Activated naive CD4-positive, alpha-beta T cell treated with Interleukin-2 at 50 U/mL for 16 hours (primary cell): Measurements from ENCODE around the gene CD79B.

ENCODE experiments used
- DNase-seq: peaks from one replicate; pipeline ENCODE4 v3.0.0-alpha.2; 2020

Gene CD79B

DNA sequence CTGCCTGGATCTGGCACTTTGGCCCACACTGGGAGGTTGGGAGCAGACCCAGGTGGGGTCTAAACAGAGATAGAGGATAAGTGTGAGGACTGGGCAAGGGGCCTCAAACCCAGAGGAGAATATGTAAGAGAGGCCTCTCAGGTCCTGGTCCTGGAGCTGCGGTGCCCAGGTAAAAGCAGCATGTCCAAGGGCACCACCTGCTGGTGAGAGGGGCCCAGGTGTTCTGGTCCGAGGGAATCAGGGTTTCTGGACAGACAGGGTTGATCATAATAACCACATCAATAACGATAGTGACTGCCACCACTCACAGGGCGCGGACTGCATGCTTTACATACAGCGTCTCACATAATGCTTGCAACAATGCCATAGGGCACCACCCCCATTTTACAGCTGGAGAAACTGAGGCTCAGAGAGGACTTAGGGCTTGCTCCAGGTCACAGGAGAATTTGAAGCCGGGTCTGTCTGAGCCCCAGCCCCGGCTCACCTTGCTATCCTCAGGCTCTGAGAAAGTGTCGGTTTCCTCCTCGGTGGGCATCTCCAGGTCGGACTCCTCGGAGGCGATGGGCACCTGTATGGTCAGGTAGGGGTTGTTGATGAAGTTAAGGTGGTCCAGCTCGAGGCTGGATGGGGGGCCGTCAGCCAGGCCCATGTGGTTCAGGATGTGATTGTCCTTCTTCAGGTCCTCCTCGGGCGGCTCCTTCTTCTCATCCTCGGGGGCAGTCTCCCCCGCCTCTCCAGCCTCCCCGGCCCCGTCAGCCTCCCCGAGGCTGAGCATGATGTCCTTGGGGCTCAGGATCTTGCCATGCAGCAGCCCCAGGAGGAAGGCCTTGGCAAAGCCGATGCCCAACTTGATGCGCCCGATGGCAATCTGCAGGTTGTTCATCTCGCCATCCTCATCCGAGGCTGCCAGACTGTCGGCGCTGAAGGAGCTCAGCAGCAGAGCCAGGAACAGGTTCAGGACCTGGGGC lies 19.1 kb upstream of the CD79B start:
- DNase-seq = peak; percentile 28

- DNase-seq = no peak
These were observed 17.6 kb upstream of the CD79B start for GRCh38 chr17:63949576-63950250.

- no peak for DNase-seq
These were observed 16.4 kb upstream of the CD79B start for GRCh38 chr17:63948521-63948920.

DNA sequence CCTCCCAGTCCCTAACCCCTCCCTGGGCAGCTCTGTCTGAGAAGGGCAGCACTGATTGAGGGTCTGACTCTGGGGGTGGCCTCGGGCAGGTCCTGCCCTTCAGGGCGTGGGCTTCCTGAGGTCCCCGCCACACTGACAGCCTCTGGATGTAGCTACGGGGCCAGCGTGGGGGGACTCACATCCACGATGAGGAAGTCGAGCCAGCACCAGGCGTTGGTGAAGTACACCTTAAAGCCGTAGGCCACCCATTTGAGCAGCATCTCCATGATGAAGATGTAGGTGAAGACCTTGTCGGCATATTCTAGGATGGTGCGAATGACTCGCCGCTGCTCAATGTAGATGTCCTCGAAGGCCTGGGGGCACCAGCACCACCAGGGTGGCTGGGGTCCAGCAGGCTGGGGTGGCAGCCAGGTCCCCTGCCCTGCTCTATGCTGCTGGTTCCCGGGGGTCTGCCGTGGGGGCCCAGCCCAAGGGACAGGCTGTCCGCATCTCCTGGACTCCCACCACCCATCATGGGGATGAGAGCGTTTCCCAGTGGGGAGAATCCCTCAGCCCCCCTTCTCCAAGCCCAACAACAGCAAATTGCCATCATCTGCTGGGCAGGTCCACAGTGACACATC lies 15.7 kb upstream of the CD79B start:
- no peak for DNase-seq

GRCh38 chr17:63946440-63947363 lies 14.6 kb upstream of the CD79B start:
- DNase-seq = peak; percentile 66

DNA sequence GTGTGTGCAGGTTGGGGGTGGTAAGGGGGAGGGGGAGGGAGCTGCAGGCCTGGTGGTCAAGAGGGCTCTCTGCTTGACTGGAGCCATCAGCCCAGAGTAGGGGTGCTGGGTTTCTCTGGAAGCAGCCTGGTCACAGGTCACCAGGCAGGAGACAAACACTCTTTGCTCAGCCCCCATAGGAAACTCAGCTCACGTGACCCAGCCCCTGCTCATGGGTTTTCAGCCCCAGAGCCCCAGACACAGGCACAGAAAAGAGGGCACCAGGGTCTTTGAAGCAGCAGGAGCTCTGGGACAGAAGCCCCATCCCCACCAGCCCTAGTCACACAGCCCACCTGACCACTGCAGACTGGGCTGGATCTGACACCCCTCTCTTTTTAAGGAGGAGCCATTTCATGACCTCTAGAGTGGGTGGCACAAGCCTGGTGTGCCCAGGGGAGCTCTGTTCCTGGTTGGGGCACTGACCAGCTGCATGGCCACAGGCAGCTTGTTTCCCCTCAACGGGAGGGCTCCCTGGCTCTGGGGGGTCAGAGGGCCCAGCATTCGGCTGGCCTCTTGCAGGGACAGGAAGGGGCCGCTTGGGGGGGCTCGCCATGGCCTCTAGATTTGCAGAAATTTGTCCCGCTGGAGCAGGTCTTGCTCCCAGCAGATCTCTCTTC lies 13.8 kb upstream of the CD79B start:
- DNase-seq = no peak

DNA sequence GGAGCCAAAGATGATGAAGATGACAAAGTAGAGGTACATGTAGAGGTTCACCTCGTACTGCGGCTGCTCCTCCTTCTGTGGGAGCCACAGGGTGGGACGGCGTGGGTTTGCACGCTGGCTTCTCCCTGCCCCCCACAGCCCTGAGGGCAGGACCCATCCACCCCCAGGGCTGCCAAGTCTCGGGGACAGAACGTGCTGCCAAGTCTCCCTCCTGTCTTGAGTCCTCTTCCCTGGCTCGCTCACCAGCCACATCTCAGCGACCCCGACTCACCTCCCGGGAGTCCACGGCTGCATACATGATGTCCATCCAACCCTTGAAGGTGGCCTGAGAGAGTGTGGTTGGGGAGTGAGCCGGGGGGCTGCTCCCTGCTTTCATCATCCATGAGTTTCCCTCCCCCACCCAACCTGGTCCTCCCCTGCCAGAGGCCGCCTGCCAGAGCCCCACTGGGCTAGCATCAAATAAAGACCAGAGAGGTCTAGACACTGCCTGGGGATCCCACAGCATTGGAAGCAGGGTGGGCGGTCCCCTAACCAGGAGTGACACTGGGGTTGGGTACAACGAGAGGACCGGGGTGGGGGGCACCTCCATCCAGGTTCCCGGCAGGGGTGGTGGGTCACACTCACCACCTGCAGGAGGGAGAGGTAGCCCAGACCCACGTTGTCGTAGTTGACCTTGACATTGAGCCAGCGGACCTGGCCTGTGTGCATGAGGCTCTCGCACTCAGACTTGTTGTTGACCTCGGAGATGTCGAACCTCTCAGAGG lies 12.8 kb upstream of the CD79B start:
- DNase-seq = no peak

DNA sequence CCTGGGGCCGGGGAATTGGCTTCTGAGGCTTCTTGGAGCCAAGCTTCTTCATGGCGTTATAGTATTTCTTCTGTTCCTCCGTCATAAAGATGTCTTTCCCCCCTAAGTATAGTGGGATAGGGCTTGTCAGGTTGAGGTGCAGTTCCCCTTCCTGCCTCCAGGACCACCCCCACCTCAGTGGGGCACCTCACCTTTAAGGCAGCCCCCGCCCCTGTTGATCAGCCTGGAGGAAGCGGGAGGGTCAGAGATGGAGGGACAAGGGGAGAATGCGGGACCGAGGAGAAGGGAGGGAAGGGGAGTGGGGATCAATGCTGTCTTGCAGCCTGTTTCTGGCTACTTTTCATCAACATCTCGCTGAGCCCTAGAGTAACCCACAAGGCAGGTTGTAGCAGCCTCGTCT lies 11.6 kb upstream of the CD79B start:
- no peak for DNase-seq

DNA sequence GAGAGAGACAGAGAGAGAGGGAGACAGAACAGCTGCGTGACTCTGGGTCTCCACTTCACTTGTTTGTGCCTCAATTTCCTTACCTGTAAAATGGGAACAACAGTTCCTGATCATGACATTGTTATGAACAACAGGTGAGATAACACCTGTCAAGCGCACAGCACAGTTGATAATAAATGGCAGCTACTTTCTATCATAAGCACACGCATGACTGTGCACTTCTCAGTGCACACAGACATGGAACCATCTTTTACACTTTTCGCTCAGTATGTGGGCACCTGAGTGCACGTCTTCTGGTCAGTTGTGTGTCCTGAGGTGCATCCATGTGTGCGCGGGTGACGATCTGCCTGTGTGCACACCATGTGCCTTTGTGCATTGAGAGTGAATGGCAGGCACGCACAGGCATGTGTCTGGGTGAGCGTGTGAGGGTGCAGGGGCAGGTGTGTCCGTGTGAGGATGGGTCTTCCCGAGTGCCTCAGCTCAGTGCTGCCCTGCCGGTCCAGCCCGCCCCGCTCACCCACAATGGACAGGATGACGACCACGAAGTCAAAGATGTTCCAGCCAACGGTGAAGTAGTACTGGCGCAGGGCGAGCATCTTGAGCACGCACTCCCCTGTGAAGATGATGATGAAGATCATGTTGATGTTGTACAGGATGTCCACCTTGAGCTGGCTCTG lies 10.3 kb upstream of the CD79B start:
- no peak for DNase-seq

DNA sequence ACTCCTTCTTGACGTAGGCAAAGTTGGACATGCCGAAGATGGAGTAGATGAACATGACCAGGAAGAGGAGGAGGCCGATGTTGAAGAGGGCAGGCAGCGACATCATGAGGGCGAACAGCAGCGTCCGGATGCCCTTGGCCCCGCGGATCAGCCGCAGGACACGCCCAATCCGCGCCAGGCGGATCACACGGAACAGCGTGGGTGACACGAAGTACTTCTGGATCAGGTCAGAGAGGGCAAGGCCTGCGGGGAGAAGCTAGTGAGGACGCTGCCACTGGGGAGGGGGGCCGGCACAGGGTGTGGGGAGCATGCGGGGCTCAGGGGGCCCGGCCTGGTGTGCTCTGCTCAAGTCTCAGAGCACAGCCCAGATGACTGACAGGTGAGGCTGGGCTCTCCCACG lies 9.6 kb upstream of the CD79B start:
- DNase-seq = no peak

GRCh38 chr17:63941162-63941561 lies 9.0 kb upstream of the CD79B start:
- no peak for DNase-seq

DNA sequence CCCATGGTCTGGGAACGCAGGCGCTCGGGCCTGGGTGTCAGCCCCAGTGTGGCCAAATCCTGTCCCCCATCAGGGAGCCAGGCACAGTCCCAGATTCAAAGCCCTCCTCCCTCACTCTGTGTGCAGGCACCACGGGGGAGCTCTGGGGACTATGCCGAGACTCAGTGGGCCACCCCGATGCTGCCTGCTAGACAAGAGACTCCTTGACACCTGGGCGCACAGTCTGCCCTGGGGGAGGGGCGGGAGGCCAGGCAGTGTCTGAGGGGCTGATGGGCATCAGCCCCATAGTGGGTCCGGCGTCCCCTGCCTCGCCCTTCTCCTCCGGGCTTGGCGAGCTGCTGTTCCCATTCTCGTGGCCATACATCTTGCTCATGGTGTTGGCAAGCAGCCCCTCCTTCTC lies 8.5 kb upstream of the CD79B start:
- no peak for DNase-seq

DNA sequence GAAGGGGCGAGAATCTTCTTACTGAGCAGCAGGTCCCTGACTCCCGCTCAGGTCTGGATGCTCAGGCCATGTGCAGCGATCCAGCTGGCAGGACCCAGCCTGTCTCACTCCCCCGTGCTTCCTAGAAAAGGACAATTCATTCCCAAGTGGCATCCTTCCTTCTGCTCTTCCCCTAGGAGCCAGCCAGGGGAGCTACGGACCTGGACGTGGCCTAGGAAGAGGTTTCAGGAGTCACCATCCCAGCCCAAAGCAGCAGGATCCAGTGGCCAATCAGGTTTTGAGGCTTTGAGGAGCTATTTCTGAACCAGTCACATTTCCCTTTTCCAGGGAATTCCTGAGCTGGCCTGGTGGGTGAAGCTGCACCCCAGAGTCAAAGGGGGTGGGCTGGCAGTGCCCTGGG lies 7.8 kb upstream of the CD79B start:
- no peak for DNase-seq

- no peak for DNase-seq
These were observed 7.3 kb upstream of the CD79B start for GRCh38 chr17:63939401-63939800.

DNA sequence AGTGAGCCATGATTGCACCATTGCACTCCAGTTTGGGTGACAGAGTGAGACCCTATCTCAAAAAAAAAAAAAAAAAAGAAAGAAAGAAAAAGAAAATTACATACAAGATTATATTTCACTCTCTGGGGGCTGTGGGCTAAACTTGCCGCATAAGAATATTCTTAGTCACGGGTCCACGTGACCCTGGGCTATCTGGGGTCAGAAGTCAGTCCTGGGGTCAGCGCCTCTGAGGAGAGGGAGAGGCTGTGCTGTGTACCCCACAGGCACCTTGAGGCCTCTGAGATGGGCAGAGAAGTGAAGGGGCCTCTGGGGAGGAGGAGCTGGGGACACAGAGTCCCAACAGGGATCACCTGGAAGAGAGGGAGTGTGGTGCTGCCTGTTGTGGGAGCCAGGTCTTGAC lies 5.8 kb upstream of the CD79B start:
- no peak for DNase-seq

DNA sequence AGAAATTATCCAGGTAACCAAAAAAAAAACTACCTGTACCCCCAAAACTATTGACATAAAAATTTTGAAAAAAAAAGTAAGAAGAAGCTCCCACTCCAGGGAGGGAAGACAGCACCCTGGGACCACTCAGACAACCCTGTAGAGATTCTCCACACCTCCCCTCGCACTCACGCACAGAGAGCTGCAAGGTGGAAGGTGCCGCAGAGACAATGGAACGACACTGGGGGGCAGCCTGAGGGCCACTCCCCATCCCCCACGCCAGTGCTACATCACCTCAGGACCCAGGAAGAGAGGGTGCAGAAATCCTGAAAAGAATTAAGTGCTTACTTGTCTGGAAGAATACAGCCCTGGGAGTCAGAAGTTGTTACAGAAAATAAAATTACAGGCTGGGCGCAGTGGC lies 5.2 kb upstream of the CD79B start:
- DNase-seq = no peak

DNA sequence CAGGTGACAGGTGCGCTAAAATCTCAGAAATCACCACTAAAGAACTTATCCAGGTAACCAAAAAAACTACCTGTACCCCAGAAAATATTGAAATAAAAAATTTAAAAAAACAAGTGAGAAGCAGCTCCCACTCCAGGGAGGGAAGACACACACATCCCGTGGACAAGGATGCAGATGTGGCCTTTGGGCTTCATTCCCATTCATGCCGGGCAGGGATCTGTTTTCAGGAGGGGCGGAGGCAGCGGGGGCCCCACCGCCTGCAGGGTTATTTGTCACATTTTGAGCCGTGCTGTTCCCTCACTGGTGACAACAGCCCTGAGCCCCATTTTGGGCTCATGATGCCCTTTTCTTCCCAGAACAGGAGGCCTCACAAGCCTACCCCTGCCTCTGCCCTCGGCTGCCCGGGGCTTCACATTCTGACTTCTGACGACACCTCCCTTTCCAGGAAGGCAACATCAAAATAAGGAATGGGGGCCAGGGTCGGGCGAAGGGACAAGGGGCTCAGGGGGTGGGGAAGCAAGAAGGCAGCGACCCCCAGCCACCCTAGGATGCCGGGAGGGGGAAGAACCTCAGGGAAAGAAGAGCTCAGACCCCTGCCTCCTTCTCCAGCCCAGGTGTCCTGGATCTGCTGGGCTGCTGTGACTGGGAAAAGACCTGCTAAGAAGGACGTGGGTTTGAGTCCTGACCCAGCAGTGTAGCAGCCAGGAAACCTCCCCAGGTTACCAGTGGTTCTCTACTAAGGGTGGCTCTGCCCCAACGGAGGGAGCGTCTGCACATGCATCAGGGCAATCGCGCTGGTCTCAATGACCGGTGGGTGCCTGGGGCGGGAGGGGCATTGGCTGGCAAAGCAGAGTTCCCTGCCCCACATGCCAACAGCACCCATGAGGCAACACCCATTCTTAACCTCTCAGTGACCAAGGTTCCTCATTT lies 2.3 kb upstream of the CD79B start:
- no peak for DNase-seq

GRCh38 chr17:63933598-63933997 lies 1.5 kb upstream of the CD79B start:
- no peak for DNase-seq

GRCh38 chr17:63932721-63933120 lies 590 bp upstream of the CD79B start:
- DNase-seq = no peak
